GM13976 (cell line): ENCODE data around the gene SLC25A36.

Experiments used
- DNase-seq: peaks from one replicate; pipeline ENCODE4 v3.0.0; 2012; ENCODE audit warnings: low spot score
- CTCF ChIP-seq: IDR thresholded peaks from 2 replicates; pipeline ENCODE4 v1.5.1; 2012; ENCODE audit warnings: borderline replicate concordance, mild to moderate bottlenecking; ENCODE audit not compliant: insufficient read depth; ENCODE audit errors: extremely low read depth, missing control alignments, control extremely low read depth
- in situ Hi-C: fragments of 300-500 bp; cut with MboI; formaldehyde crosslinking; loops from one replicate; pipeline ENCODE4 v1.12.0; 2022; ENCODE audit warnings: low sequenced_read_pairs, mixed read lengths, inconsistent platforms; ENCODE audit not compliant: unreplicated experiment

Gene SLC25A36

GRCh38 chr3:141020143-141020830, 78.7 kb downstream of the SLC25A36 start:
- DNase-seq: no peak
- no peak for TF ChIP-seq CTCF
- in situ Hi-C loops: no loop called here

GRCh38 chr3:141021261-141021660, 79.6 kb downstream of the SLC25A36 start:
- TF ChIP-seq CTCF: no peak
- DNase-seq: no peak
- in situ Hi-C loops: no loop called here
